SK-N-SH (cell line): ENCODE results near the gene IL2RA.

ENCODE experiments used
- CTCF ChIP-seq: fragments of 200-600 bp; sonication (generic); IDR thresholded peaks from 2 replicates; pipeline ENCODE4 v1.6.1; 2017; ENCODE audit warnings: antibody characterized with exemption, mild to moderate bottlenecking, moderate library complexity
- EP300 ChIP-seq, 2 experiments: IDR thresholded peaks; 2 replicates each; pipeline versions ENCODE4 v1.4.0 to v1.6.1; 2012; ENCODE audit warnings: borderline replicate concordance in 1 of 2, low read depth in 1 of 2, low read length in 1 of 2
- EZH2phosphoT487 ChIP-seq: fragments of 200-600 bp; sonication (generic); IDR thresholded peaks from 2 replicates; pipeline ENCODE4 v1.6.1; 2017; ENCODE audit warnings: low read depth, mixed run types, mild to moderate bottlenecking, antibody characterized with exemption, moderate library complexity, borderline replicate concordance
- GABPA ChIP-seq: IDR thresholded peaks from 2 replicates; pipeline ENCODE4 v1.4.0; 2012; ENCODE audit warnings: low read depth, mild to moderate bottlenecking
- JUND ChIP-seq: IDR thresholded peaks from 2 replicates; pipeline ENCODE4 v1.4.0; 2012
- MEF2A ChIP-seq: IDR thresholded peaks from 2 replicates; pipeline ENCODE4 v1.4.0; 2012; ENCODE audit warnings: low read depth, borderline replicate concordance
- PBX3 ChIP-seq: IDR thresholded peaks from 2 replicates; pipeline ENCODE4; 2012
- REST ChIP-seq: IDR thresholded peaks from 2 replicates; pipeline ENCODE4 v1.6.1; 2012; ENCODE audit warnings: mild to moderate bottlenecking, low read depth, low read length, moderate library complexity

- TF ChIP-seq EZH2phosphoT487 (no peak), JUND (no peak), GABPA (no peak), REST (no peak), EP300 (IDR thresholded peaks at IDR 0.05; ENCODE audit: borderline replicate concordance in 1 of 2, low read depth in 1 of 2, low read length in 1 of 2) (no peak), CTCF (no peak), PBX3 (no peak), MEF2A (no peak)
Measured at GRCh38 chr10:6089334-6090219, 27.4 kb upstream of the IL2RA start.
